BE2C (cell line): ENCODE data around the gene DSTYK.

Source experiments
- DNase-seq: peaks from one replicate; pipeline ENCODE4 v3.0.0-alpha.2; 2020
- H3K27me3 ChIP-seq: fragments of 250-450 bp; sonication (Bioruptor Pico); 2 replicates; pipeline ENCODE4 v1.5.1; 2020; ENCODE audit warnings: mild to moderate bottlenecking
- H3K36me3 ChIP-seq: fragments of 250-450 bp; sonication (Bioruptor Pico); 2 replicates; pipeline ENCODE4 v1.5.1; 2020; ENCODE audit warnings: mild to moderate bottlenecking
- H3K4me1 ChIP-seq: fragments of 250-450 bp; sonication (Bioruptor Pico); 2 replicates; pipeline ENCODE4 v1.5.1; 2020
- H3K4me3 ChIP-seq: 2 replicates; pipeline ENCODE4 v1.5.1; 2011; ENCODE audit warnings: low read depth, low read length
- H3K9me3 ChIP-seq: fragments of 250-450 bp; sonication (Bioruptor Pico); 2 replicates; pipeline ENCODE4 v1.5.1; 2020
- CTCF ChIP-seq: IDR thresholded peaks from 2 replicates; pipeline ENCODE4 v1.5.1; 2012; ENCODE audit warnings: mild to moderate bottlenecking, low read depth, low read length

Gene DSTYK

GRCh38 chr1:205152505-205152904 is 59.0 kb downstream of the DSTYK start:
- Histone ChIP-seq H3K4me3 (no peak overlapping the region), H3K9me3 (peaks cover 5% of the 10 kb centered on the region; the same call in 1 of the 2 replicates), H3K27me3 (no peaks in the 10 kb centered on the region), H3K36me3 (peaks cover 21% of the 10 kb centered on the region), H3K4me1 (no peaks in the 10 kb centered on the region)
- DNase-seq, result no peak
- no peak for TF ChIP-seq CTCF

- peaks cover 2% of the 10 kb centered on the region; the same call in 1 of the 2 replicates for H3K9me3 ChIP-seq
- no peak for TF ChIP-seq CTCF
- DNase-seq, result no peak
- no peak overlapping the region for H3K4me3 ChIP-seq
- peaks cover 8% of the 10 kb centered on the region for H3K36me3 ChIP-seq
- no peaks in the 10 kb centered on the region for H3K27me3 ChIP-seq
- H3K4me1 ChIP-seq, result no peaks in the 10 kb centered on the region
Observed at GRCh38 chr1:205150651-205151428, 60.7 kb downstream of the DSTYK start.

- H3K27me3 ChIP-seq, result no peaks in the 10 kb centered on the region
- no peak for DNase-seq
- H3K36me3 ChIP-seq, result no peaks in the 10 kb centered on the region
- no peaks in the 10 kb centered on the region for H3K9me3 ChIP-seq
- H3K4me1 ChIP-seq, result no peaks in the 10 kb centered on the region
- no peak for TF ChIP-seq CTCF
- no peak overlapping the region for H3K4me3 ChIP-seq
Observed at GRCh38 chr1:205147191-205147835, 64.2 kb downstream of the DSTYK start.

GRCh38 chr1:205144751-205145150 is 66.8 kb downstream of the DSTYK start:
- H3K4me1 ChIP-seq, result no peaks in the 10 kb centered on the region
- H3K36me3 ChIP-seq, result no peaks in the 10 kb centered on the region
- H3K4me3 ChIP-seq, result no peak overlapping the region
- H3K9me3 ChIP-seq, result no peaks in the 10 kb centered on the region
- DNase-seq, result no peak
- TF ChIP-seq CTCF, result no peak
- no peaks in the 10 kb centered on the region for H3K27me3 ChIP-seq

GRCh38 chr1:205144046-205144720 is 67.3 kb downstream of the DSTYK start:
- H3K36me3 ChIP-seq, result no peaks in the 10 kb centered on the region
- H3K9me3 ChIP-seq, result no peaks in the 10 kb centered on the region
- H3K4me1 ChIP-seq, result no peaks in the 10 kb centered on the region
- H3K4me3 ChIP-seq, result no peak overlapping the region
- DNase-seq, result no peak
- H3K27me3 ChIP-seq, result no peaks in the 10 kb centered on the region
- no peak for TF ChIP-seq CTCF
